Stomach (tissue), 4 donors: ENCODE results near the gene PLPP6.

Experiments
- EP300 ChIP-seq: sonication (generic); formaldehyde crosslinking; IDR thresholded peaks from one replicate; pipeline ENCODE4 v1.6.1; 2017; ENCODE audit warnings: antibody characterized with exemption
- POLR2AphosphoS5 ChIP-seq, 3 donors: sonication (generic); formaldehyde crosslinking; IDR thresholded peaks; one replicate each; pipeline ENCODE4 v1.6.1; 2016; ENCODE audit warnings: antibody characterized with exemption in 3 of 3

- TF ChIP-seq POLR2AphosphoS5 (IDR thresholded peaks at IDR 0.05) (peak; percentile 81 to 95 (median 88)), EP300 (no peak)
Observed at GRCh38 chr9:4662108-4662988, at the start of gene PLPP6.
